GM12874 (cell line): ENCODE results near the gene TMEM247.

Experiments used
- TF ChIP-seq, protein P1 (sequence below): IDR thresholded peaks from 2 replicates; pipeline ENCODE4 v1.5.1; 2011; ENCODE audit warnings: low read depth, mild to moderate bottlenecking, control low read depth, low read length, moderate library complexity; ENCODE audit not compliant: insufficient read depth

The TMEM247 gene

DNA sequence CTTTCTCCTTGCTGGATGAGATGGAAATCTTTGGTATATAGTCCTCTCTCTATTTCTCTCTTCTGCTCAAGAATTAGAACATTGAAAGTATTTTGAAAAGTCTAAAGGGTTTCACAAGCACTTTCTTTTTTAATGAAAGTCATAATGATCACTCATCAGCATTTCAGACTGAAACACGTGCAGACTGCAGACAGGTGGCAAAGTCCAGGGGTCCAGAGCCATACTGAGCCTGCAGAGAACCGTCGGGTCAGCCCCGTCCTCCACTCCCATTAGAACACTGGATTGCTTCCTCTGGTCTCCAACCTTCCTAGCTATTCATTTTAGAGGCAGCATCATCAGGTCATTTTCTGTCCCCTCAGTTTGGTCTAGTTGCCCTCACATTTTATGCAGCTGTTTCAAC is 3.1 kb downstream of the TMEM247 start:
- TF ChIP-seq, protein P1, sequence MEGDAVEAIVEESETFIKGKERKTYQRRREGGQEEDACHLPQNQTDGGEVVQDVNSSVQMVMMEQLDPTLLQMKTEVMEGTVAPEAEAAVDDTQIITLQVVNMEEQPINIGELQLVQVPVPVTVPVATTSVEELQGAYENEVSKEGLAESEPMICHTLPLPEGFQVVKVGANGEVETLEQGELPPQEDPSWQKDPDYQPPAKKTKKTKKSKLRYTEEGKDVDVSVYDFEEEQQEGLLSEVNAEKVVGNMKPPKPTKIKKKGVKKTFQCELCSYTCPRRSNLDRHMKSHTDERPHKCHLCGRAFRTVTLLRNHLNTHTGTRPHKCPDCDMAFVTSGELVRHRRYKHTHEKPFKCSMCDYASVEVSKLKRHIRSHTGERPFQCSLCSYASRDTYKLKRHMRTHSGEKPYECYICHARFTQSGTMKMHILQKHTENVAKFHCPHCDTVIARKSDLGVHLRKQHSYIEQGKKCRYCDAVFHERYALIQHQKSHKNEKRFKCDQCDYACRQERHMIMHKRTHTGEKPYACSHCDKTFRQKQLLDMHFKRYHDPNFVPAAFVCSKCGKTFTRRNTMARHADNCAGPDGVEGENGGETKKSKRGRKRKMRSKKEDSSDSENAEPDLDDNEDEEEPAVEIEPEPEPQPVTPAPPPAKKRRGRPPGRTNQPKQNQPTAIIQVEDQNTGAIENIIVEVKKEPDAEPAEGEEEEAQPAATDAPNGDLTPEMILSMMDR, result no peak

DNA sequence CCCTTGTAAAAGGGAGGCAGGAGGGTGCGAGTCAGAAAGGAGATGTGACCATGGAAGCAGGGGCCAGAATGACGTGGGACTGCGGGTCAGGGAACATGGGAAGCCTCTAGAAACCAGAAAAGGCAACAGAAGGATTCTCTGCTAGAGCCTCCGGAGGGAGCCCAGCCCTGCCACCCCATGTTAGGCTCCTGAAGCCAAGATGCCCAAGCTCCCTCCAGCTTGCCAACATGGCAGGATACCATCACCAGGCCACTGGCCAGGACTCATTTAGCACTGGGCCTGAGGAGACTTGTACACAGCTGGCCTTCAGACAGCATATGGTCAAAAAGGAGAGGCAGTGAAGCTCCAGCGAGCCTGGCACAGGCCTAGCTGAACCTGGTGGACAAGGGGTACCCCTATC is 5.6 kb downstream of the TMEM247 start:
- TF ChIP-seq, protein P1, result no peak

DNA sequence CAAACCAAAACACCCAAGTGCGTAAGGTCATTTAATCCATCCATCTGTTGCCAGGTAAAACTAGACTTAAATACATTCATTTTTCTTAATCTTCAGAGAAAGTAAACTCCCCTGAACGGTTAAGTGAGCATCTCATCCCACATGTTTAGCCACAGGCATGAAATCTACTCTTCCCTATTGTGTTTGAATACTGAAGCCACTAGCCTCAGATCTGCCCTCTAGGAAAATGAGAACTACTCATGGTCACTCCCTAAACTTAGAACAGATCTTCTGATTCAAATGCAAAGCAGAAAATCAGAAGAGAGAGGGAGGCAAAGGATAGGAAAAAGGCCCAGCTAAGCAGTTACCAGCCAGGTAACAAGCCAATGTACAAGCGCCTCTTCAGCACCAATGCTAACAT is 7.1 kb downstream of the TMEM247 start:
- TF ChIP-seq, protein P1, result no peak

DNA sequence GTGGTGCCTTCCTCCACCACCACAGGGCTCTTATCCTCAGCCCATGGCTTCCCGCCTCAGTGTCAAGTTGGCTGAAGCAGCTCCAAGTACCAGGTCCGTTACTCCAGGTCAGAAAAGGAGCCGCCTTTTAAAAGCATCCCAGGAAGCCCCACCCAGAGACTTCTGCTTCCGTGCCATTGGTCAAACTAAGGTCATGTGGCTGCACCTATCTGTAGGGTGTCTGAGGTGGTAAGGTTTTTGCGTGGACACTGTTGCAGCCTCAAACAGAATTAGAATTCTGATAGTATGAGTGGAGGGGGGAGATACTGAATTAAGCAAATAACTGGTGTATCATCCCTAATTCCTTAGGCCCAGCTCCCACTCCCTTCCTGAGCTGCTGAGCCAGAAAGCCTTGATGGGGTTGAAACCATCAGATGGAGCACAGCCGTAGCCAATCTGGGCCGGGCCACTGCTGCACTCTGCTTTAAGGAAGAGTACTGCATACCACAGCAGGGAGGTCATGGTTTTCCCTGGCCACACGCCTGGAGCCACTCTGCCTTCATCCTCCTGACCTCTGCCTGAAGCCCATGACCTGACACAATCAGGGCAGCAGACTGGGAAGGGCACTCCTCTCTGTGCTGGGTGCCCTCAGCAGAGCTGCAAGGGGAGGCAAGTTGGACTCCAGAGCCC is 8.4 kb downstream of the TMEM247 start:
- TF ChIP-seq, protein P1, result no peak

DNA sequence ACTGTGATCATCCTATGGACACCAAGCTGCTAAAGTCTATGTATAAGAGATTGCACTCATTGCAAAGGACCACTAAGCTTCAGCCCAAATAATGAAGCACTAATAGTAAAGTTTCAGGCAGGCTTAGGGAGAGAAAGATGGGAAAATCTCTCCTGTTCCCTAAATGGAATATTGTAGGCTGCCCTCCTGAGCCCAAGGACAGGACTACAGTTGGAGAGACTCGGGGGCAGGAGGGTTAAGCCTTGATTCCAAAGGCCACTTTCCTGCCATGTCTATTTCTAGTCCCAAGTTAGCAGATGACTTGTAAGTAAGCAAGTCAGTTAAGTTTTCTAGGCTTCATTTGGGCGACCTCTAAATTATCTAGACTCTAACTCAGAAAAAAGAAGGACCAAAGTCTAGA is 9.0 kb downstream of the TMEM247 start:
- TF ChIP-seq, protein P1, result no peak

DNA sequence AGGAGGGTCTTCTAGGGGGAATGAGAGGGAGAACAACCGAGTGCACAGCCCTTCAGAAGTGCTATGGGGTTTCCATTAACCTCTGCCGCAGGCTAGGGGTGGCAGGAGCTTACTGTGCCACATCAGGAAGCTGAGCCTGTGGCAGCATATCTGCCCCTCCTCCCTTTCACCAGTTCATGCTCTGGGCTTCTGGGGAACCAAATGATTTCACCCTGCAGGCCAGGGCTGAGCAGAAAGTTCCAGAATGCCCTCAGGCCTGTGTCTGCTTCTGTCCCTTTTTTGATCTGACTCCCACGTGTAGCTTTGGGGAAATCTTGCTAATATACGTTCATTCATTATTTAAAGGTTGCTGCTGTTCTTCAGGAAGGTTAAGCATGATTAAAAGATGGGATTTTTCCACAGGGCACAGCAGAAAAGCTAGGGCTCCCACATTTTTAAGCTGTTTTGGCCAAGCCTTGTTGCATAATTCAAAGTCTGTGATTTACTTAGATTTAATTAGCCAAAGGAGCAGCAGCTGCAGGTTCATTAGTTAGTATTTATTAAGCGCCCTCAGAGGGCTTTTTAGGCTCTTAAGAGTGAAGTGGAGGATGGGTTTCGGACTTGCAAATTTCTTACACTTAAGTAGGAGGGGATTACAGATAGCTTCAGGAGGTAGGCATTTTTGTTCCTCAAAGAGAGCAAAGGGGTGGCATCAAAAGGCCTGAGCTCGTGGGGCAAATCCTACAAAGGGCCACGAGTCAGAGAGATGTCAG is 10.2 kb downstream of the TMEM247 start:
- TF ChIP-seq, protein P1, result no peak

DNA sequence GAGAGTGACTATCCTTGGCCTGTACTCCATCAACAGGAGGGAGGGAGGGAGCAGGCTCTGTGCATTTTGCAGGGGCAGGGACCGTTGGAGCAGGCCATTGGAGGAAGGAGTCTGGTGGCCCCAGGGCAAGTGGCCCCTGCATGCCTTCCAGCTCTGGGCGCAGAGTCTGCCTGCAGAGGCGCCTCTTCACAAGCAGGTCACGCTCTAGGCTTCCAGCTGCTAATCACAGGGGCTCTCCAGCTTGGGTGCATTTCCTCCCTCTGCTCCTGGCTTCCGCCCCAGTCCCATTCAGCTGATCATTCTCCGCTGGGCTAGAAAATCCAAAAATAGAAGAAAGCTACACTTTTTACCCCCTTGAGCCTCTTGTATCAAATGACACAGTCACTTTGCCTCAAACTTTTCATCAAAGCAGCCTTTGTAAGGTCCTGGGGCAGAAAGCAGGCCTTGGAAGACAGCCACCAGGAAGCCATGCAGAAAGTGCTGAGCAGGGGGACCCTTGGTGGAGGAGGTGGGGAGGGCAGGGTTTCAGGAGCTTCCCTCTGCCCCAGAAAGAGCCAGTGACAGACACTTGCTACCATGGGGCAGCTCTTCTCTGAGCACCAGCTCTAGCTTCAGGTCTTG is 11.3 kb downstream of the TMEM247 start:
- TF ChIP-seq, protein P1, result peak; percentile 31; the same call in 1 of the 2 replicates
